ENCODE measurements around the gene MAD2L2. TPM values are rescaled to one million over a fixed set of nuclear protein-coding genes. Genes with fewer than 3 reads are reported as not detected.

MAD2L2 gene
- total RNA-seq, 2 donors from 2014 or later = 23.2 to 28.1 TPM

DNA sequence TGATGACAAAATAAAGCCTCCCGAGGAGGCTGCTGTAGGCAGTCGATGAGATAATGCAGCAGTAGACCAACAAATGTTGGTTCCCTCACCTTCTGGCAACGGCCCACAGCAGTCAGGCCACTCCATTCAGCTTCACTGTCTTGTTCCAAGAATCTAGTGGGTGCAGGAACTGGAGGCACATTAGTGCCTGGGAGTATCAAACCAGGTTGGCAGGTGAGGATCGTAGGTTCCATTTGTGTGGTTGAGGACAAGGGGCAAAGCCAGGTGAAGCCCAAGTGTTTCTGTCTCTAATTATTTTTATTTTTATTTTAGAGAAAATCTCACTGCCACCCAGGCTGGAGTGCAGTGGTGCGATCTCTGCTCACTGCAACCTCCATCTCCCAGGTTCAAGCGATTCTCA is 40.0 kb downstream of the MAD2L2 start:
- Mint-ChIP-seq H3K36me3 (ENCODE audit: low read depth) (no peaks in the 10 kb centered on the region), H3K27ac (no peak overlapping the region), H3K4me3 (no peak overlapping the region), H3K4me1 (peaks cover 3% of the 10 kb centered on the region), H3K27me3 (peaks cover 18% of the 10 kb centered on the region)
- no peak for DNase-seq
- ATAC-seq = no peak
- H3K9me3 ChIP-seq (ENCODE audit: control insufficient read depth, low read length, poor library complexity, severe bottlenecking) = no peaks in the 10 kb centered on the region

GRCh38 chr1:11640101-11640500 is 40.8 kb downstream of the MAD2L2 start:
- H3K9me3 ChIP-seq (ENCODE audit: control insufficient read depth, low read length, poor library complexity, severe bottlenecking) = no peaks in the 10 kb centered on the region
- H3K36me3 Mint-ChIP-seq (ENCODE audit: low read depth) = no peaks in the 10 kb centered on the region
- H3K4me3 Mint-ChIP-seq = no peak overlapping the region
- H3K4me1 Mint-ChIP-seq = peaks cover 3% of the 10 kb centered on the region
- DNase-seq (no peak), ATAC-seq (no peak)
- H3K27ac Mint-ChIP-seq = no peak overlapping the region
- peaks cover 22% of the 10 kb centered on the region for H3K27me3 Mint-ChIP-seq

DNA sequence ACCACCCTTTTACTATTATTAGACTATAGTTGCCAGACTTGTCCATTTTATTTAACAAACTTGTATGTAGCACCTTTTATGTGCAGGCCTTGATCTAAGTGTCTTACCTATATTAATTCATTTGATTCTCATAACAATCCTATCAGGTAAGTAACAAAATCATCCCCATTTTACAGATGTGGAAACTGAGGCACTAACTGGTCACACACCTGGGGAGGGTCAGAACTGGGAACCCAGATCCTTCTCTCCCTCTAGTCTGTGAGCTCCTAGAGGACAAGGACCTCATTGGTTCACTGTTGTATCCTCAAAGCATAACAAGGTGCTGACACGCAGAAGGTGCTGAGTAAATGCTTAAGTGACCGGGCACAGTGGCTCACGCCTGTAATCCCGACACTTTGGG is 41.6 kb downstream of the MAD2L2 start:
- Mint-ChIP-seq H3K36me3 (ENCODE audit: low read depth) (no peaks in the 10 kb centered on the region), H3K27me3 (peaks cover 26% of the 10 kb centered on the region), H3K4me3 (no peak overlapping the region), H3K27ac (no peak overlapping the region), H3K4me1 (peaks cover 3% of the 10 kb centered on the region)
- no peaks in the 10 kb centered on the region for H3K9me3 ChIP-seq (ENCODE audit: control insufficient read depth, low read length, poor library complexity, severe bottlenecking)
- no peak for ATAC-seq
- no peak for DNase-seq

DNA sequence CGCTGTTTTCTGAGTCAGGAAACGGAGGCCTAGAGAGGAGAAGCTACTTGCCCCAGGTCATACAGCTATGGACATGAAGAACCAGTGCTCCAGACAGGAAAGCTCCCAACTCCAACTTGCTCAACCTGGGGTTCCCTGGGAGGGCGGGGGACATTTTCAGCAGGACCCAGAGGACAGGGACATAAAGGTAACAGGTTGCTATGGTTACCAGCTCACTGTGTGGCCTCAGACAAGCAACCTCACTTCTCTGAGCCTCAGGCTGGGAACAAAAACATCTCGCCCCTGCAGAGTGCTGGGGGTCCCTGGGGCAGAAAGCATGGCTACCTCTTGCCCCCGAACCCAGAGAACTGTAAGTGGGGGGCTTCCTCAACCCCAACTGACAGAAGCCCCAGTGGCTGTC is 42.8 kb downstream of the MAD2L2 start:
- no peak overlapping the region for H3K4me3 Mint-ChIP-seq
- H3K36me3 Mint-ChIP-seq (ENCODE audit: low read depth) = no peaks in the 10 kb centered on the region
- peaks cover 3% of the 10 kb centered on the region for H3K4me1 Mint-ChIP-seq
- peaks cover 26% of the 10 kb centered on the region for H3K27me3 Mint-ChIP-seq
- H3K27ac Mint-ChIP-seq = no peak overlapping the region
- ATAC-seq (no peak), DNase-seq (no peak)
- H3K9me3 ChIP-seq (ENCODE audit: control insufficient read depth, low read length, poor library complexity, severe bottlenecking) = no peaks in the 10 kb centered on the region

DNA sequence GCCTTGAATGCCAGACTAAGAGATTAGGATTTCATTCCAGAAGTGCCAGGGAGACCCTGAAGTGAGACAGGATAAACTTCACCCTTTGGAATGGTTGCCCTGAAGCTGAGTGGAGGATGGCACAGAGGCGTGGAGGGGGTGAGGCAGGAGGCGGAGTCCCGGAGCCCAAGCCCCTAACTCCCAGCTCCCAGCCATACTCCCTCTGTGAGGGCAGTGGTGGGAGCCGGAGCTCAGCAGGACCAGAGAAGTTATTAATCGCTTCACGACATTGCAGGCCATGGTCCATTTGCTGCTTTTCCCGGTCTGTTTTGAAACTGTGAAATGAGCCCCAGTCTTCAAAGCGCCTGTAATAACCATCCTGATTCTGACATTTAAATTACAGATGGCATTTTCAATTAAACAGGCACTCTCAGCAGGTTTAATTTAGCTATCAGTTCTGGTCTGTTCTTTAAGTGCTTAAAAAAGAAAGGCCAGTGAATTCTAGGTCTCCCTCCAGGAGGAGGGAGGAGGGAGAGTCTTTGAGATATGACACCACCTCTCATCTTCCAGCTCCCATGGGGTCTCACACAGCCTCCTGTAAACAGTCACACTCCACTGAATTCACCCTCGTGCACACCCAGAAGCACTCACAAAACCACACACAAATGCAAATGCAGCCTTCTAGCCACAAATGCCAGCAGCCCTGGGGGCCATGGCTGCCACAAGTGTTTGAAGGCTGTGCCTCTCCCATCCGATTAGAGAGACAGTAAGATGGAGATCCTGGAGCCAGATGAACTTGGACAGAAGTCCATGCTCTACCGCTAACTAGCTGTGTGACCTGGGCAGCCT is 46.4 kb downstream of the MAD2L2 start:
- H3K9me3 ChIP-seq (ENCODE audit: control insufficient read depth, low read length, poor library complexity, severe bottlenecking) = no peaks in the 10 kb centered on the region
- Mint-ChIP-seq H3K4me1 (peaks cover 2% of the 10 kb centered on the region), H3K36me3 (ENCODE audit: low read depth) (no peaks in the 10 kb centered on the region), H3K4me3 (no peak overlapping the region), H3K27ac (no peak overlapping the region), H3K27me3 (peaks cover 16% of the 10 kb centered on the region)
- ATAC-seq = no peak
- DNase-seq = no peak

- ATAC-seq (no peak), DNase-seq (no peak)
- no peak overlapping the region for H3K27ac Mint-ChIP-seq
- no peak overlapping the region for H3K4me3 Mint-ChIP-seq
- no peaks in the 10 kb centered on the region for H3K36me3 Mint-ChIP-seq (ENCODE audit: low read depth)
- H3K9me3 ChIP-seq (ENCODE audit: control insufficient read depth, low read length, poor library complexity, severe bottlenecking) = no peaks in the 10 kb centered on the region
- peaks cover 40% of the 10 kb centered on the region for H3K27me3 Mint-ChIP-seq
- H3K4me1 Mint-ChIP-seq = peaks cover 2% of the 10 kb centered on the region
Measured at GRCh38 chr1:11629184-11630016, 51.5 kb downstream of the MAD2L2 start.

DNA sequence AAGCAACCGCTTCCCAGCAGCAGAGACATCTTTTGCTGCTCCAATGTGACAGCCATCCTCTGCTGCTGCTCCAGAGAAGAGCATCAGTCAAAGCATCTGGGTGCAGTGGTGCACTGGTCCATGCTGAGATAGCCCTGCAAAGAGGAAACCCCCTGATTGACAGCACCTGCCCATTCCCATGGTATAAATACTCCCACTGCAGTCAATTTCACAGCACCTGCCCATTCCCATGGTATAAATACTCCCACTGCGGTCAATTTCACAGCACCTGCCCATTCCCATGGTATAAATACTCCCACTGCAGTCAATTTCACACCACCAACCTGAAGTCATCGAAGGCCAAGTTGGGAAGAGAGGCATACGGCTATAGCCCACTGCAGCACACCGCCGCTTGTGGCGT is 52.2 kb downstream of the MAD2L2 start:
- ATAC-seq = no peak
- H3K27me3 Mint-ChIP-seq = peaks cover 40% of the 10 kb centered on the region

GRCh38 chr1:11626551-11626950 is 54.4 kb downstream of the MAD2L2 start:
- H3K9me3 ChIP-seq (ENCODE audit: control insufficient read depth, low read length, poor library complexity, severe bottlenecking) = no peaks in the 10 kb centered on the region
- H3K36me3 Mint-ChIP-seq (ENCODE audit: low read depth) = no peaks in the 10 kb centered on the region
- no peak overlapping the region for H3K4me3 Mint-ChIP-seq
- H3K27me3 Mint-ChIP-seq = peaks cover 58% of the 10 kb centered on the region
- peaks cover 2% of the 10 kb centered on the region for H3K4me1 Mint-ChIP-seq
- ATAC-seq = no peak
- no peak overlapping the region for H3K27ac Mint-ChIP-seq
- no peak for DNase-seq

More for the DNA sequence above, 52.2 kb downstream of the MAD2L2 start:
- no peak for DNase-seq
- no peaks in the 10 kb centered on the region for H3K36me3 Mint-ChIP-seq (ENCODE audit: low read depth)
- no peak overlapping the region for H3K4me3 Mint-ChIP-seq
- peaks cover 2% of the 10 kb centered on the region for H3K4me1 Mint-ChIP-seq
- no peaks in the 10 kb centered on the region for H3K9me3 ChIP-seq (ENCODE audit: control insufficient read depth, low read length, poor library complexity, severe bottlenecking)
- H3K27ac Mint-ChIP-seq = no peak overlapping the region

Other genes with a start within 250 kb of the MAD2L2 start
- 1 to 10 TPM in 1 of 2 donors, under 1 TPM in 1; 0.70 to 1.1 TPM for gene DISP3, start 202.0 kb downstream of the MAD2L2 start, total RNA-seq
- gene FBXO2, start 26.7 kb downstream of the MAD2L2 start, total RNA-seq = 1 to 10 TPM; 1.3 to 2.2 TPM
- 10 to 100 TPM; 36.2 to 36.5 TPM for gene FBXO44, start 26.3 kb downstream of the MAD2L2 start, total RNA-seq
- gene FBXO6, start 16.9 kb downstream of the MAD2L2 start, total RNA-seq = 1 to 10 TPM; 2.7 to 4.2 TPM
- gene DRAXIN, start 10.6 kb upstream of the MAD2L2 start, total RNA-seq = under 1 TPM in 1 of 2 donors, not detected in 1; 0.17 TPM
- 10 to 100 TPM; 19.2 to 22.5 TPM for gene AGTRAP, start 55.0 kb upstream of the MAD2L2 start, total RNA-seq
- under 1 TPM in 1 of 2 donors, not detected in 1; 0.13 TPM for gene C1orf167, start 81.0 kb upstream of the MAD2L2 start, total RNA-seq
- 10 to 100 TPM; 31.5 to 35.1 TPM for gene MTHFR, start 124.8 kb upstream of the MAD2L2 start, total RNA-seq
- 10 to 100 TPM; 11.7 to 13.8 TPM for gene CLCN6, start 125.0 kb upstream of the MAD2L2 start, total RNA-seq
- gene NPPA, start 166.6 kb upstream of the MAD2L2 start, total RNA-seq = not detected
- gene NPPB, start 177.8 kb upstream of the MAD2L2 start, total RNA-seq = not detected
- gene KIAA2013, start 245.3 kb upstream of the MAD2L2 start, total RNA-seq = 10 to 100 TPM; 17.5 to 20.6 TPM